IgD-negative memory B cell (primary cell): ENCODE results near the gene TMA16. TPM values are rescaled to one million over a fixed set of nuclear protein-coding genes. Genes with fewer than 3 reads are reported as not detected.
"Not testable (repeated sequence)": the region's sequence is repeated elsewhere in the genome, so short reads cannot be mapped to it uniquely, and the experiment has no call there.

Experiments used
- H3K27ac Mint-ChIP-seq, 3 donors: one replicate each; pipeline ENCODE4 v1.8.0; 2020 to 2022; ENCODE audit warnings: mild to moderate bottlenecking in 3 of 3, mixed read lengths in 3 of 3, moderate library complexity in 1 of 3
- H3K27me3 Mint-ChIP-seq: one replicate; pipeline ENCODE4 v1.8.0; 2021; ENCODE audit warnings: mixed read lengths
- H3K36me3 Mint-ChIP-seq: one replicate; pipeline ENCODE4 v1.8.0; 2020; ENCODE audit warnings: mild to moderate bottlenecking, mixed read lengths
- H3K4me1 Mint-ChIP-seq, 3 donors: one replicate each; pipeline ENCODE4 v1.8.0; 2020 to 2022; ENCODE audit warnings: mixed read lengths in 3 of 3, mild to moderate bottlenecking in 1 of 3
- H3K4me3 Mint-ChIP-seq, 4 donors: one replicate each; pipeline ENCODE4 v1.8.0; 2020 to 2022; ENCODE audit warnings: mild to moderate bottlenecking in 4 of 4, mixed read lengths in 4 of 4, moderate library complexity in 3 of 4
- H3K9me3 Mint-ChIP-seq, 3 donors: one replicate each; pipeline ENCODE4 v1.8.0; 2020 to 2021; ENCODE audit warnings: mixed read lengths in 3 of 3, mild to moderate bottlenecking in 1 of 3
- polyA plus RNA-seq: library from polyadenylated mRNA; unstranded; fragments of 300-500 nt; fragmentation: Illumina TruSeq; gene quantifications from one replicate; pipeline ENCODE4 v1.2.3, GENCODE V29; 2021

The TMA16 gene
- polyA plus RNA-seq, 1 donor from 2014 or later = 25.1 TPM

DNA sequence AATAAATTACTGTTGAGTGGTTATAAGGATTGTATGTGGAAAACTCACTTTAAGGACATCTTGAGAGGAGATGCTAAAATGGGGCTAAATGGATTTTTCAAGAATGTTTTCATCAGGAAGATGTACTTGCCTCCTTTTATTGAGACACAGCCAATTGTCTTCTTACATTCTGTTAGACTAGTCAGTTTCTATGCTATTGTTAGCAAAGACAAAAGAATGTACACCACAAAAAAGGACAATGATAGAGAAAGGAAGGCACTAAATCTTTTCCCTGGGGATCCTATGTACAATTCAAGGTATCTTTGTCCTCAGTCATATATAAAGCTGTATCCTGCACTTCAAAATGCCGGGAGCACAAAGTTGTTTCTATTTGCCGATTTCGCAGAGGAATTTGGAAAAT is 42.6 kb downstream of the TMA16 start:
- Mint-ChIP-seq H3K36me3 (peaks cover 2% of the 10 kb centered on the region), H3K27me3 (no peaks in the 10 kb centered on the region), H3K4me3 (peak overlapping the region in 1 of 4 donors; percentile 1), H3K4me1 (peaks cover 11 to 41% (median 32%) of the 10 kb centered on the region in 3 donors), H3K27ac (peak overlapping the region in 2 of 3 donors; percentile 54 to 79), H3K9me3 (no peaks in the 10 kb centered on the region)

DNA sequence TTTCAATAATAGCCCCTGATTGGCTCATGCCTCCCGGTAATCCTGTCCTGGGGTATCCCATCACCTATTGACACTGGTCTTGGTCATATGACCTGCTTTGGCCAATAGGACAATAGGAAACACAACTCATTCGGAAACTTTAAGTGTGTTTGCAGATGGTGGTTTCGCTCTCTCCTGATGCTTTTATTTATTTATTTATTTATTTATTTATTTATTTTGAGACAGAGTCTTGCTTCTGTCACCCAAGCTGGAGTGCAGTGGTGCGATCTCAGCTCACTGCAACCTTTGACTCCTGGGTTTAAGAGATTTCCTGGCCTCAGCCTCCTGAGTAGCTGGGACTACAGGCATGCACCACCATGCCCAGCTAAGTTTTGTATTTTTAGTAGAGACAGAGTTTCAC is 44.3 kb downstream of the TMA16 start:
- Mint-ChIP-seq H3K4me1 (peaks cover 7 to 34% (median 27%) of the 10 kb centered on the region in 3 donors), H3K27ac (peak overlapping the region in 2 of 3 donors; percentile 19 to 56)
- H3K9me3 Mint-ChIP-seq, H3K4me3 Mint-ChIP-seq, H3K27me3 Mint-ChIP-seq, H3K36me3 Mint-ChIP-seq: not testable (repeated sequence)

DNA sequence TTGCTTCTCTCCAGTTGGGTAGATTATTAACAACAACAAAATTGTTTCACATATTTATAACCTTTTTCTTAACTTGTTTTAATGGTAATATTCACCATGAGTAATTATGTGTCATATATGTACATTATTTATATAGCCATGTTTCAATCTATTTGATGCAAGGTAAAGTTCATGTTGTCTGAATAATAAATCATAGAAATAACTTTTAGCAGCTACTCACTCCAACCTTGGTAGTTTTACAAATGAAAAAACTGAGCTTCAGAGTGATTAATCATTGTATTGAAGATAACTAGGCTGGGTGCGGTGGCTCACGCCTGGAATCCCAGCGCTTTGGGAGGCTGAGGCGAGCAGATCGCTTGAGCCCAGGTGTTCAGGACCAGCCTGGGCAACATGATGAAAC is 46.0 kb downstream of the TMA16 start:
- Mint-ChIP-seq H3K36me3 (peaks cover 2% of the 10 kb centered on the region), H3K4me1 (peaks cover 7 to 30% (median 30%) of the 10 kb centered on the region in 3 donors), H3K9me3 (no peaks in the 10 kb centered on the region), H3K4me3 (peak overlapping the region in 1 of 4 donors; percentile 27), H3K27me3 (no peaks in the 10 kb centered on the region), H3K27ac (peak overlapping the region in 1 of 3 donors; percentile 75)

DNA sequence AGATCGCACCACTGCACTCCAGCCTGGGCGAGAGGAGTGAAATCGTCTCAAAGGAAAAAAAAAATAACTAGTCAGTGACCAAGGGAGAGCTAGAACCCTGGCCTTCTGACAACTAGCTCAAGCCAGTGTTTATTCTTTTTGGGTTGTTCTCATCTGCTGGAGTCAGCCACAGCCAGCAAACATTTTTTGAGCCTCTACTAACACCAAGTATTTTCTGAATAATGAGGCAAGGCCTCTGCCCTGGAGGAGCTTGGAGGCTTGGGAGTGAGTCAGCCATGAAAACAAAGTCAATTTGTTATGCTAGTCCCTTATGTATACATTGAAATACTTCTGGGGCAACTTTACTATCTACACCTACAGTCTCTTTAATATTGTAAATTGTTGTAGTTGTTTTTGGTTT is 46.5 kb downstream of the TMA16 start:
- Mint-ChIP-seq H3K27ac (peak overlapping the region in 1 of 3 donors; percentile 75), H3K4me3 (no peak overlapping the region), H3K9me3 (no peaks in the 10 kb centered on the region), H3K27me3 (no peaks in the 10 kb centered on the region), H3K4me1 (peaks cover 7 to 30% (median 29%) of the 10 kb centered on the region in 3 donors), H3K36me3 (peaks cover 4% of the 10 kb centered on the region)

DNA sequence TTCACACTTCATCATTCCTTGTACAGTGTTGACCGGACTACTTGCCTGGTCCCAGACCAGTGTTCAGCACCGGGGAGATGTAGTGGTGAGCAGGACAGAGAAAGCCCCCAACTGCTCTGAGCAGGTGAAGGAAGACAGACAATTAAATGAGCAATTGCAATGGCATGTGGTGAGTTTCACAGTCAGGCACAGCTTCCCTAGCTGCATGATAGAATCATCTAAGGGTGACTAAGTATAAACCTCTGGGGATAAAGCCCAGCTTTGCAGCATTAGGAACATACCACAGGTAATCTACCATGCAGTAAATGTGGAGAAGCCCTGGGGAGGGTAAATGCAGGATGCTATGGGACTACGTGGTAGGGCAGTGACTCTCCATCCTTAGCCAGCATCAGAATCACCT is 47.8 kb downstream of the TMA16 start:
- Mint-ChIP-seq H3K27me3 (no peaks in the 10 kb centered on the region), H3K36me3 (peaks cover 6% of the 10 kb centered on the region), H3K27ac (peak overlapping the region in 2 of 3 donors; percentile 73 to 83), H3K4me3 (no peak overlapping the region), H3K4me1 (peaks cover 9 to 20% (median 19%) of the 10 kb centered on the region in 3 donors), H3K9me3 (no peaks in the 10 kb centered on the region)

DNA sequence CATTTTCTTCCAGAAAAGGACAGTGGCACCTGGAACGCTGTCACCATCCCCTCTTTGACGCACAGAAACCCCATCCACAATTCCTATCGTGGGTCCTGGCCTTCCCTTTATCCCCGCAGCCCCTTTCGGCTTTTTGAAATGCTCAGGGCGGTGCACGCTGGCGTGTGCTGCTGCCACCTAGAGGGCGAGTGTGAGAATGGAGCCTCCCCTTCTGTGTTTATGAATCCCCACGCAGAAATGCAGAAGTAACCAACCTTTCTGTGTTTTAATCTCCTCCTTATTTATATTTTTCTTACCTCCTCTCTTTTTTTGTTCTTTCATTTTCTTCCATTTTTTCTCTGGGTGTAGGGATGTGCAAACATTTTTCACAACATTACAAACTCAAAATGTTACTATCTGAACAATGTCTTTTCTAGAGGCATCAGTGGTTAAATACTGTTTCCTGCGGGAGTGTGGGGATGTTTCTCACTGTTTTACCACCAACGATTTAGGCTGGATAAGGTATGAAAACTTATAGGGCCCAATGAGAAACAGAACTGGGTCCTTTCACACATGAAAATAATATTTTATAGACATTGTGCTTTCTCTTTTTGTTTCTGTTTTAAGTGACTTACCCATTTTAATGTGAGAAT is 50.0 kb downstream of the TMA16 start:
- no peaks in the 10 kb centered on the region for H3K27me3 Mint-ChIP-seq
- no peaks in the 10 kb centered on the region for H3K9me3 Mint-ChIP-seq
- no peak overlapping the region for H3K27ac Mint-ChIP-seq
- H3K36me3 Mint-ChIP-seq = peaks cover 5% of the 10 kb centered on the region
- no peak overlapping the region for H3K4me3 Mint-ChIP-seq
- peaks cover 15 to 24% (median 19%) of the 10 kb centered on the region in 3 donors for H3K4me1 Mint-ChIP-seq

DNA sequence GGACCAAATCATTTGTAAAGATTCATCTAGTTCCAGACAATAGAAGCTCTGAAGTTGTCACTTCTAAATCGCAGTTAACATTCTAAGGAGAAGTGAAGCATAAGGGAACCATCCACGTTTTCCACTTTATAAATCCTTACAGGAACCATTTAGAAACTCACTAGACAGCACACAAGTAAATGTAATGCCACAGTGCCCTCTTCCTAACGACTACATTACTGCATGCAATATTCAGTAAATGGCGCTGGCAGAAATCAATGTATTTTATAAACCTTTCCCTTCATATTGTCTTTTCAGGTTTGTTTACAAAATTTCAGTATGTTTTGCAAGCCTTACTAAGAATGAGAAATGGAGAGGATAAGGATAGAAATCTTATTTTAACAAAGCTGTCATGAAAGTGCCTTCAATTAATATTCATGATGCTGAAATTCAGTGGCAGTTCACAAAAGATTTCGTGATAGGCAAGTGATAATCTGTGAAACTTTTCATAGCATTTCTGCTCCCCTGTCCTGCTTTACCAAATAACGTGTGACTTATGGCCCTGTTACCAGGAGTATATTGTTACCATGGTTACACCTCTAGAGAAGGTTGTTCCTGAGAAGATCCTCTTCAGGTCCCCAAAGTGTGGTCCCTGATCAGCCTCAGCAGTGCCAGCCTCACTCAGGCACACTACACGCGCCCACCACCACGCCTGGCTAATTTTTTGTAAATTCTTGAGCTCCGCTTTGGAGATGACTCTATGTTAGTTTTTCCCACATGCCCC is 54.2 kb downstream of the TMA16 start:
- peak overlapping the region in 3 of 4 donors; percentile 24 to 83 (median 45) for H3K4me3 Mint-ChIP-seq
- peaks cover 33 to 49% (median 40%) of the 10 kb centered on the region in 3 donors for H3K4me1 Mint-ChIP-seq
- H3K27me3 Mint-ChIP-seq = no peaks in the 10 kb centered on the region
- H3K9me3 Mint-ChIP-seq = peaks cover 0 to 3% (median 0%) of the 10 kb centered on the region in 3 donors
- peak overlapping the region; percentile 58 to 96 (median 94) for H3K27ac Mint-ChIP-seq
- peaks cover 18% of the 10 kb centered on the region for H3K36me3 Mint-ChIP-seq

DNA sequence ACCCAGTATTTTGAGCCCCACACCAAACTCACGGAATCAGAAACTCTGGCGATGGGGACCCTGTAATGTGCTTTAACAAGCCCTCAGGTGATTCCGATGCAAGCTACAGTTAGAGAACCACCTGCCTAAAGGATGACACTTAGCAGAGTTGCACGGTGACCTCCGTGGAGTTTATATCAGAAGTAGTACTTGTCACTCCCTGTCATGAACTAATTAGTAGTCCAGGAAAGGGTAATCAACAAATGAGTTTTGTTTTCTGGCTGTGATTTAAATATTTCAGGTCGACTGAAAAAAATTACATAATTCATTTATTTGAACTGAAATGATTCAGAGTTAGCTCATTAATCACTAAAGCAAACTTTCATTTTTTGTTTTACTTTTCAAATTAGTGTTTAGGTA is 56.4 kb downstream of the TMA16 start:
- H3K4me3 Mint-ChIP-seq = peak overlapping the region in 3 of 4 donors; percentile 76 to 83 (median 83)
- H3K27ac Mint-ChIP-seq = peak overlapping the region; percentile 90 to 96 (median 94)
- H3K9me3 Mint-ChIP-seq = peaks cover 0 to 3% (median 0%) of the 10 kb centered on the region in 3 donors
- H3K36me3 Mint-ChIP-seq = peaks cover 18% of the 10 kb centered on the region
- H3K27me3 Mint-ChIP-seq = no peaks in the 10 kb centered on the region
- peaks cover 47 to 61% (median 57%) of the 10 kb centered on the region in 3 donors for H3K4me1 Mint-ChIP-seq

DNA sequence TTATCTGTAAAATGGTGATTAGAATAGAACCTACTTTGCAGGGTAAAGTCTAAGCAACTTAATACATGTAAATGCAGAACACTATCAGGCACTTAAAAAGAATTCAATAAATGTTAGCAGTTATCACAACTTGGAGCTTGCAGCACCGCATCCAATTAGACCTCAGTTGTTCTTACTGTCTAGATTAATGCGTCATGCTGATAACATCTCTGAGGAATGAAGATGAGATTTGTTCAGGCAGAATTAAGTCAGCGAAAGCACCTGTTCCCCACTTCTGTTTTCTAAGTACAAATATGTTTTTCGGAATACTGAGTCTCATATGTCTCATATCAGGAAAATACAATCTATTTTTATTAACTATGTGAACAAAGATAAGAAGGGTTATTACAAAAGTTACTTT is 58.7 kb downstream of the TMA16 start:
- peak overlapping the region; percentile 65 to 88 (median 67) for H3K27ac Mint-ChIP-seq
- H3K9me3 Mint-ChIP-seq = peaks cover 0 to 3% (median 0%) of the 10 kb centered on the region in 3 donors
- peak overlapping the region in 2 of 4 donors; percentile 56 to 75 for H3K4me3 Mint-ChIP-seq
- peaks cover 63 to 75% (median 68%) of the 10 kb centered on the region in 3 donors for H3K4me1 Mint-ChIP-seq
- peaks cover 16% of the 10 kb centered on the region for H3K36me3 Mint-ChIP-seq
- no peaks in the 10 kb centered on the region for H3K27me3 Mint-ChIP-seq

DNA sequence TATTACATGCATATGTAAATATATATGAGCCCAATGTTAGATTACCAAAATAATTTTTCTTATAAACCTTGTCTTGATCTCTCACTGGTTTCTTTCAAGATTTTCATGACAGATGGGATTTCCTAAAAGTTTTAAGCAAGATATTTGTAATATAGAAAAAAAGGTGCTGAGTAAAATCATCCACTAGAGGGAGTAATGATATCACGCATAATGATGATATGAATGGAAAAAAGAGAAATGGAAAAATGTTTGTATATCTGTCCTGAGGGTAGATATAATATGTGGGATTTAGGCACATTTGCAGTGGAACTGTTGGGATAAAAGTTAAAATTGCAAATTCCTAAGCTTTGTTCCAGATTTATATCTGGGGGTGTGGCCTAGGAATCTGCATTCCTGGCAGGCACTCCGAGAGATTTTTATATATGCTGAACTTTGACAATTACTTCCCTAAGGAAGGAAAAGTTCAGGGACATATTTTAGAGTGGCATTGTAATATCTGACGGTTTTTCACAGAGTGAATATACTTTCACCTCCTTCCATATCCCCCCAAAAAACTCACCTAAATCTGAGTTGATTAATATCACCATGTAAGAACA is 60.5 kb downstream of the TMA16 start:
- H3K27me3 Mint-ChIP-seq = no peaks in the 10 kb centered on the region

DNA sequence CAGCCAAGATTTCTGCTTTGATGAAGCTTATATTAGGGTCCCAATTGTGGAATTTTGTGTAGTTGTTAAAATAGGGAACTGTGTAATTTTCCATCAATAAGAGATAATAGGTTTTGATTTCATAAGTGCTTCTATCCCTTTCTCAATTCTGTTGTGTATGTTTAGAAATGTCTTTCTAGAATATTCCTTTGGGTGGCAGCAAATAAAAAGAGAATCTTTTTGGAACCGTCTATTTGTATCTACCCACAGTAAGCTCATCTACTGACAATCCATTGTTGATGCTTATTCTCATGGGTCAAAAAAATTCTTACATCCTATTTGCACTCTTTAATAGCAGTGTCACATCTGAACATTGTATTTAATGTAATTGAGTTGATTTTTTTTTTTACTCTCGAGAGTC is 61.7 kb downstream of the TMA16 start:
- Mint-ChIP-seq H3K27ac (peak overlapping the region; percentile 65 to 90 (median 65)), H3K4me3 (peak overlapping the region in 3 of 4 donors; percentile 24 to 69 (median 51)), H3K9me3 (peaks cover 0 to 4% (median 4%) of the 10 kb centered on the region in 3 donors), H3K27me3 (no peaks in the 10 kb centered on the region), H3K36me3 (peaks cover 15% of the 10 kb centered on the region), H3K4me1 (peaks cover 63 to 69% (median 69%) of the 10 kb centered on the region in 3 donors)

More for the DNA sequence above, 60.5 kb downstream of the TMA16 start:
- Mint-ChIP-seq H3K36me3 (peaks cover 16% of the 10 kb centered on the region), H3K27ac (peak overlapping the region; percentile 54 to 90 (median 57)), H3K4me3 (peak overlapping the region in 3 of 4 donors; percentile 6 to 19 (median 10)), H3K9me3 (peaks cover 0 to 3% (median 0%) of the 10 kb centered on the region in 3 donors), H3K4me1 (peaks cover 70 to 77% (median 71%) of the 10 kb centered on the region in 3 donors)

DNA sequence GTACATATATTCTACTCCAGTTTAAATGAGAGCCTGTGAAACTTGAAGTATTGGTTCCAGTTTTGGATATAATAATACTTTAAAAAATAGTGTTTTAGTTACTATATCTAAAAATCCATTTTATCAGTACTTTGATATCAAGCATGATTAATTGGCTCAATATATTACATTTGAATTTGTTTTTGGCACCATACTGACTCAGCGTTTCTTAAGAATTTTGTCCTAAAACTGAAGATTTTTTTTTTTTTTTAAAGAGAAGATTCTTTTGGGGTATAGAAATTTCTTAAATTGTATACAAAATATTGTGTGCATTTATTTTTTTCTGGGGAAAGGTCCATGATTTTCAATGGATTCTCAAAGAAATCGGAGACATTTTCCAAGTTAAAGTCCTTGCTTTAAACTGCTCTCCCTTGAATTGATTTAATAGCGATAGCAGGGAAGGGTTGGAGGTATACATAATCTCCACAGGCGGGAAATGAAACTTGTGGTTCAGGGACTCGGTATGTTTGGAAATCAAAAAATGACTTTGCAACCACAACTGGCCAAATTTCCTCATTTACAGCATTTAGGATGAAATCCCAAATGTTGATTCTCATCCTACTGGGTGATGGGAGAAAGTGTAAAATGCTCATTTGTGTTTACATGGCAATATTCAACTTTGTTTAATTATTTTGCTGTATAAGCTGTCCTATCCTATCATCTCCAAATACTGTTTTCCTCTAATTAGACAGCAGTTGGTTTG is 62.3 kb downstream of the TMA16 start:
- Mint-ChIP-seq H3K4me1 (peaks cover 58 to 65% (median 62%) of the 10 kb centered on the region in 3 donors), H3K27ac (peak overlapping the region; percentile 65 to 98 (median 93)), H3K4me3 (peak overlapping the region in 1 of 4 donors; percentile 31), H3K36me3 (peaks cover 18% of the 10 kb centered on the region), H3K9me3 (peaks cover 1 to 4% (median 2%) of the 10 kb centered on the region in 3 donors), H3K27me3 (no peaks in the 10 kb centered on the region)

DNA sequence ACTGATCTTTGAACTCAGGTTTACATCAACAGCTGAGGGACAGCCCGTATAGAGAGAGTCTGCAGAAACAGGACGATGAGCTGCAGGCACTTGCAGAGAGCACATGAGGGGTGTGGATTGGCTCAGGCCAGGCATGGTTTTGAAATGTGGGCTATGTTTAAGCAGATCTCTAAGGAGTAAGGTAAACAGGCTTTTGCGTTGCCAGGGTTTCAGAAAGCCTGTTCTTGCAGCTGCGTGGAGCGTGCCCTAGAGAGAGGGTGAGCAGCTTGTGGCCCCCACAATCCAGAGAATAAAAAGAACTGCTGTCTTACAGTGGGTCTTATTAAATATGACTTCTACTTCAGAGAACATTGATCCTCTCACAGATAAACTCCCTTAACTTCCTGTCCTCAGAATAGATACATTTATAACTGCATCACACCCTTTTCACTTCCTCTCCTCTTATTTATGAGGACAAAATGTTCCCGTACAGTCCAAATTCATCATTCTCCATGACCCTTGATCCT is 64.1 kb downstream of the TMA16 start:
- peaks cover 53 to 59% (median 55%) of the 10 kb centered on the region in 3 donors for H3K4me1 Mint-ChIP-seq
- H3K9me3 Mint-ChIP-seq = peaks cover 8 to 11% (median 8%) of the 10 kb centered on the region in 3 donors
- no peaks in the 10 kb centered on the region for H3K27me3 Mint-ChIP-seq
- H3K4me3 Mint-ChIP-seq = peak overlapping the region; percentile 71 to 91 (median 82)
- H3K27ac Mint-ChIP-seq = peak overlapping the region; percentile 90 to 98 (median 93)
- H3K36me3 Mint-ChIP-seq = peaks cover 21% of the 10 kb centered on the region

DNA sequence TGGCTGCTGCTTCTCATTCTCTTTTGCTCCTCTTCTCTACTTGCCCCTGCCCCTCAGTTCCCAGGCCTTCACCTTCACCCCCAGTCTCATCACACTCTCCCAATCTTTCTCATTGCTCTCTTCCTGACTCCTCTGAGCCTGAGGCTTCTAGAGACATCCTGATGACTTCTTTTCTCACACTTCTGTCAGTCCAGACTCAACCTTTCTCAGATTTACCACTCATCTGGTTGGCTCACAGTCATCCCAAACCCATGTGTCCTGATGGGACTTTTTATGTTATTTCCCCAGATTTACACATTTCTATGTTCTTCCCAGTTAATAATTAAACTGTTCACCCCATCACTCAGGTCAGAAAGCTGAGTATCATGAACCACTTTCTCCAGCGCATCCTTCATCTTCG is 68.0 kb downstream of the TMA16 start:
- Mint-ChIP-seq H3K36me3 (peaks cover 33% of the 10 kb centered on the region), H3K27ac (peak overlapping the region; percentile 59 to 92 (median 82)), H3K4me1 (peaks cover 49 to 59% (median 57%) of the 10 kb centered on the region in 3 donors), H3K9me3 (peaks cover 8 to 14% (median 9%) of the 10 kb centered on the region in 3 donors), H3K4me3 (peak overlapping the region in 1 of 4 donors; percentile 10), H3K27me3 (no peaks in the 10 kb centered on the region)
